ENCODE results near the gene PICALM.

The PICALM gene

GRCh38 chr11:86047275-86047991 lies 21.5 kb downstream of the PICALM start:
- DNase-seq = no peak

GRCh38 chr11:86046116-86046515 lies 22.8 kb downstream of the PICALM start:
- no peak for DNase-seq

- no peak for DNase-seq
Measured at GRCh38 chr11:86043765-86044503, 24.9 kb downstream of the PICALM start.

DNA sequence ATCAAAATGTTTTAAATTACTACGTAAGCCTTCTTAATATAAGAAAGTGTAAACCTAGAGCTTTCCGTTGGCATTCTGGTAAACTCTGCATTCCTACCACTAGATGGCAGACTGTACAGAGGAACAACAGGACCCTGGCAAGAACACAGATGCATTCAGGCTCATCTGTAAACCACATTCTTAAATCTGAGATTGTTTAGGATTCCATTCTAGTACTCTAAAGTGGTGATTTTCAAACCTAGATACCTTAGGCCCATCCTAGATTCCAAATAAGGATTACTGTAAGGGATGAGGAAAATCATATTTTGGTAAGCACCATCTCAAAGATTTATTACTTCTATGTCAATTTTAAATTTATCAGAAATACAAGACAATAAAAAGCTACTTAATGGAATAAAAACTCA lies 26.9 kb downstream of the PICALM start:
- peak; percentile 86 for DNase-seq

- DNase-seq = no peak
Measured at GRCh38 chr11:86040919-86041850, 27.7 kb downstream of the PICALM start.

DNA sequence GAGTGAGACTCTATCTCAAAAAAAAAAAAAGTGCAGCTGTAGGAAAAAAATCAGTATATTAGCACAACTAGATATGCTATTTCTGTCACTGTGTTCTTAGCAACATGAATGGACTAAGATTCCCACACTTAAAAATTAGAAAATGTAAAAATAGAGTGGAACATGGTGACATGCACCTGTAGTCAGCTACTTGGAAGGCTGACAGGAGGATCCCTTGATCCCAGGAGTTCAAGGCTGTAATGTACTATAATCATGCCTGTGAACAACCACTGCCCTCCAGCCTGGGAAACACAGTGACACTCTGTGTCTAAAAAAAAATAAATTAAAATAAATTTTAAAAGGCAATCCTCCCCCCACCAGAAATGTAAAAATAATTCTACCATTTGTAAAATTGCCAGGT lies 29.8 kb downstream of the PICALM start:
- no peak for DNase-seq

GRCh38 chr11:86037743-86038142 lies 31.1 kb downstream of the PICALM start:
- DNase-seq = no peak

DNA sequence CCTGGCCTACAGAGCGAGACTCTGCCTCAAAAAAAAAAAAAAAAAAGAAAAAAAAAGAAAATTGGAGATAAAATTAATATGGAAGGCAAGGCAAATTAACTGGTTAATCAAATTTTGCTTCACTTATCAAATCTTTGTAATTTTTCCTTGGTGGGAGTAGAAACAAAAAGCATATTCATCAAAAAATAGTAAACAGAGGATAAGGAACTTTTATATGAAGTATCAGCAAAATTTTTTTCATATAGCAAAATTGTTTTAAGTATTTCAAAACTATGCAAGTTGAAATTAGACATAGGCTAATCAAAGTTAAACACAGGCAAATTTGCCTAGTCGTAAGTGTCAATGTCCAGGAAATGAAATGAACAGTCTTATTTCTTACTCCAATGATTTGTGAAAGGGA lies 33.0 kb downstream of the PICALM start:
- no peak for DNase-seq

- DNase-seq = no peak
Measured at GRCh38 chr11:86035164-86035563, 33.7 kb downstream of the PICALM start.

DNA sequence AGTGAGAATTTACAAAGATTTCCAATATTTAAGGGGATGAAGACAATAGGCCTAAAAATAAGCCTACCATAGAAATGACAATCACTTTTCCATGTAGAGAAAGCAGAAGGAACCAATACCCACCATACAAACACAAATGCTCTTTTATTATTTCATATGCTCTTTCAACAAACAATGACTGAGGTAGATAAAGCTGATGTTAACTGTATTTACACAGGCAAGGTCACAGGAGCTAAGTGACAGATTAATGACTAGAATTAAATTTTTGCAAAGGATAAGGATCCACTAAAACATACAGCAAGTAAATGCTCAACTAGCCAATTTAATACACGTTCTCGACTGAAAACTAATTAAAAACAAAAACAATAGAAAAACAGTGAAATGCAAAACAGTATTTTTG lies 34.2 kb downstream of the PICALM start:
- no peak for DNase-seq

- DNase-seq = peak; percentile 28
Measured at GRCh38 chr11:86021377-86021776, 47.5 kb downstream of the PICALM start.

- no peak for DNase-seq
Measured at GRCh38 chr11:86018249-86018648, 50.6 kb downstream of the PICALM start.

GRCh38 chr11:86016451-86016850 lies 52.4 kb downstream of the PICALM start:
- DNase-seq = no peak

DNA sequence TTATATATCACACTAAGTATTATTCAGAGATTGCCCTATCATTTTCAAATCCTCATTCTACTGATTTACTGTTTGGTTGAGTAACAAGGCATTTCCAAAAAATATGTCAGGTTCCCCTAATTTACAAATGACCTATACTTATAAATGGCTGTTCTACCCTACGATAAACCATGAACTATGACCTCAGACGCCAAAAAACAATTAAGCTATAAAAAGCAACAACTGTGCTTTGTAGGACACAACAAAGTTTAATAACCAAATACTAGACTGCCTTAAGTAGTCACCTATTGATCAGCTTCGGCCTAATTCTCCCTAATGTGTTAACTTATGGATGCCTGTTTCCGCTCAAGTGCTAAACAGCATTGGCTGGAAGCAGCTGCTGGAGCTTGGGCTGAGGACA lies 53.2 kb downstream of the PICALM start:
- no peak for DNase-seq

GRCh38 chr11:86014221-86014620 lies 54.7 kb downstream of the PICALM start:
- no peak for DNase-seq

- no peak for DNase-seq
Measured at GRCh38 chr11:86013713-86014112, 55.2 kb downstream of the PICALM start.

DNA sequence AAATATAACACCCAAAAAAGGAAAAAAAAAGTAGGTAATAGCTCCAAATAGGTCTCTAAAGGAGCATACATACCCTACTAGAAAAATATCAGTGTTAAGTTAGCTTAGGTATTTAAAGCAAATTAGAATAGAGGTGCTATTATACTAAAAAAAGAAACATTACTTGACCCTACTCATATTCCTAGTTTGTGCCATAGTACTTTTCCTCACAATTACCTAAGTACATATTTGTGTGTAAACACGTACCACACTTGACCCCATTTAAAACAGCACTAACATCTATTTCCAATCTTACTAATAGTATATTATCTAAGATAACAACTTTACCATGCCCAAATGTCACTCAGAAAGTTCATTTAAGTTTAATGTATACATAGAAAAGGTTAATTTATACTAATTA lies 57.7 kb downstream of the PICALM start:
- DNase-seq = no peak

DNA sequence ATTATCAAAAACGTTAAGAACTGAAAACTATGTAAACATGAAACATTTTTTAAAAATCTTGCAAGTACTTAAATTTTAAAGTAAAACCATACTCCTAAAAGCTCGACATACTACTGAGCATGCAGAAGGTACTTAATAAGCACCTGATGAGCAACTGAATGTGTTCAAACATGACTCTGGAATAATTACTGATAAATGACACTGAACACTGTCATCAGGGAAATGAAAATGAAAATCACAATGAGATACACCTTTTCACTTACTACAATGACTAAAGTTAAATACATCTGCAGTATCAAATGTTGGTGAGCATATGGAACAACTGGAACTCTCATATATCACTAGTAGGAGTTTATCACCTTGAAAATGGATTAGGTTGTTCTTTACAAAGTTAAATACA lies 65.2 kb downstream of the PICALM start:
- DNase-seq = no peak

GRCh38 chr11:86002431-86002830 lies 66.5 kb downstream of the PICALM start:
- no peak for DNase-seq

DNA sequence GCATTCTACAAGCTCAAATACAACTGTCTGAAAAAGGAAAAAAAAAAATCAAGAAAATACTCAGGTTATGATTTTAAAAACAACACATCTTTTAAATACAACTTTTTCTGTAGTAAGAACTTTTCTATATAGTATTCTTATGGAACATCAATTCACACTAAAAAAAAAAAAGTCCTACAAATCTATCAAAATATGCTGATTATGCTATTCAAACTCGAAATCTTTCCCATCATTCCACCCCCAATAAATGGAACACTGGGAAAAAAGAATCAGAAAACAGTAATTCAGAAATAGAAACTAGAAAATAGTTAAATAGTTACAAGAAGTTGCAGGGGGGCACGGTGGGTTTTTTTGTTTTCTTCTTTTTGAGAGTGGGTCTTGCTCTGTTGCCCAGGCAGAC lies 77.4 kb downstream of the PICALM start:
- no peak for DNase-seq

DNA sequence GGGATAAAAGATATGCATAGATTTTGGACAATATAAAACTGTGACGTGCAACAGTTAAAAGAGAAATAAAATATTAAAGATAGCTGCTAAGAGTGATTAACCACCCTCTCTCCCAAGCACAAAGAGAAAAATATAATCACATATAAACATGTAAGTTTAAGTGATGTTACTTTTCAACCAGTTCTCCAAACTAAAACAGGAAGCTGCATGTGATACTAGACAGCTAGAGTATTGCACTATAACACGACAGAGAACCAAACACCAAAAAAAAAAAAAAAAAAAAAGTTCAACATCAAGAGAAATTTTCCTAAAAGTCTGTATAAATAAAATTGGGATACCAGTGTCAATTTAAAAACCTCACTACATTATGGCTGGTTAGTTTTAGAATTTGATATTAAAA lies 79.1 kb downstream of the PICALM start:
- DNase-seq = no peak

DNA sequence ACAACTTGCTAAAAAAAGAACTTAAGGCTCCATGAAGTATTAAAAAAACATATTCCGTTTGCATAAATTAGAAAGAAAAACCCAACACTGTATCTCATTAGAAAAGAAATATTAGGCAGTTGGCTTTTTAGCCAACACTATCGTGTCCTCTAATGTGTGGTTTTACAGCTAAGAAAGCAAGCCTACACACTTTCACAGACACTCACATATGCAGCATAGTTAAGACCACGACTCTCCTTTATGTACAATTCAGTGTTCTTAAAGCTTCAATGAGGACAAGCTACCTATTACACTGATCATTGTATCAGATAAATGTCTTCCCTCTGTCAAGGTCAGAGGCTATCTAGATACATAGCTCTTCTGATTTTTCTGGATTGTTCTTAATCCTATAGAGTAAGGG lies 80.1 kb downstream of the PICALM start:
- DNase-seq = no peak

- no peak for DNase-seq
Measured at GRCh38 chr11:85977751-85978160, 91.1 kb downstream of the PICALM start.

DNA sequence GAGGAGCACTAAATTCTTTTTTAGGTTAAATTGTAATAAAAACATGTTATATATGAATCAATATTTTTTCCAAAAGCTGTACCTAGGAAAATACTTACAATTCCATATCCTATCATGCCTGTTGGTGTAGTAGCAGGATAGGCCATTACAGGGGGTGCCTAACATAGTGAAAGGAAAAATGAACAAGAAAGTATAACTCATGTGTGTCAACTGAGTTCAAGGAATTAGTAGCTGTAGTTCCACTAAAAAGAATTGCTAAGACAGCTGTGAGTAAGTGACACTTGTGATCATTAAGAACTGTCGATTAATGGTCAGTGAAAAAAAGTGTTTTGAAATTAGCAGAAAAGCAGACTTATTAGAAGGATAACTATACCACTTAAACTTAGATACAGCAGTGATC lies 92.4 kb downstream of the PICALM start:
- DNase-seq = no peak
